OCI-LY1 (cell line): ENCODE measurements around the gene TMEM240.

ENCODE experiments used
- H2AFZ ChIP-seq: fragments of 200-600 bp; sonication (generic), shearing (Covaris generic); 2 replicates; pipeline ENCODE4 v1.6.0; 2014; ENCODE audit warnings: antibody characterized with exemption, mild to moderate bottlenecking, low read length
- H3F3A ChIP-seq: fragments of 200-600 bp; sonication (generic), shearing (Covaris generic); 2 replicates; pipeline ENCODE4 v1.6.0; 2014; ENCODE audit warnings: mild to moderate bottlenecking, antibody characterized with exemption, low read length, moderate library complexity; ENCODE audit not compliant: insufficient read depth
- H3K27ac ChIP-seq: fragments of 200-600 bp; sonication (generic); 2 replicates; pipeline ENCODE4 v1.5.1; 2014; ENCODE audit warnings: low read length, mixed run types, mild to moderate bottlenecking, low read depth; ENCODE audit not compliant: poor library complexity, severe bottlenecking
- H3K27me3 ChIP-seq: fragments of 200-600 bp; sonication (generic); 2 replicates; pipeline ENCODE4 v1.6.0; 2014; ENCODE audit warnings: antibody characterized with exemption, mild to moderate bottlenecking, low read length, moderate library complexity; ENCODE audit not compliant: insufficient read depth
- H3K36me3 ChIP-seq: fragments of 200-600 bp; sonication (generic); 2 replicates; pipeline ENCODE4 v1.6.1; 2014; ENCODE audit warnings: mild to moderate bottlenecking, antibody characterized with exemption, low read length, moderate library complexity, mixed read lengths; ENCODE audit not compliant: insufficient read depth
- H3K4me1 ChIP-seq: fragments of 200-600 bp; sonication (generic); 2 replicates; pipeline ENCODE4 v1.5.1; 2014; ENCODE audit warnings: mild to moderate bottlenecking, low read length, moderate library complexity; ENCODE audit not compliant: insufficient read depth, severe bottlenecking
- H3K4me2 ChIP-seq: fragments of 200-600 bp; sonication (generic), shearing (Covaris generic); 2 replicates; pipeline ENCODE4 v1.6.1; 2014; ENCODE audit warnings: low read length
- H3K4me3 ChIP-seq: fragments of 200-600 bp; sonication (generic); 2 replicates; pipeline ENCODE4 v1.5.1; 2014; ENCODE audit warnings: low read length, low read depth, mild to moderate bottlenecking, mixed read lengths; ENCODE audit not compliant: poor library complexity, severe bottlenecking
- H3K79me2 ChIP-seq: fragments of 200-600 bp; shearing (Covaris generic); 2 replicates; pipeline ENCODE4 v1.6.1; 2016; ENCODE audit warnings: mixed run types, low read length, mixed read lengths; ENCODE audit not compliant: insufficient read depth
- H3K9ac ChIP-seq: fragments of 200-600 bp; sonication (generic), shearing (Covaris generic); 2 replicates; pipeline ENCODE4 v1.6.1; 2014; ENCODE audit warnings: mild to moderate bottlenecking, low read length, mixed read lengths
- H3K9me2 ChIP-seq: fragments of 200-600 bp; sonication (generic), shearing (Covaris generic); 2 replicates; pipeline ENCODE4 v1.6.1; 2014; ENCODE audit warnings: low read depth, mild to moderate bottlenecking, low read length, mixed read lengths
- H3K9me3 ChIP-seq: fragments of 200-600 bp; shearing (Covaris generic); 2 replicates; pipeline ENCODE4 v1.6.1; 2014; ENCODE audit warnings: low read length, mixed read lengths
- H4K20me1 ChIP-seq: fragments of 200-600 bp; sonication (generic), shearing (Covaris generic); 2 replicates; pipeline ENCODE4 v1.6.0; 2016; ENCODE audit warnings: mild to moderate bottlenecking, low read length; ENCODE audit not compliant: insufficient read depth
- EZH2 ChIP-seq: fragments of 200-600 bp; sonication (generic), shearing (Covaris generic); IDR thresholded peaks from 2 replicates; pipeline ENCODE4 v1.8.0; 2017; ENCODE audit warnings: borderline replicate concordance, mixed run types, mild to moderate bottlenecking, antibody characterized with exemption, low read length, moderate library complexity, mixed read lengths
- TF ChIP-seq, protein P1 (sequence below): fragments of 200-600 bp; sonication (generic), shearing (Covaris generic); IDR thresholded peaks from 2 replicates; pipeline ENCODE4 v1.5.1; 2017; ENCODE audit warnings: mild to moderate bottlenecking, antibody characterized with exemption, low read length, moderate library complexity, mixed read lengths

Gene TMEM240

GRCh38 chr1:1538989-1539309 lies 1.5 kb downstream of the TMEM240 start:
- H3K9ac ChIP-seq = no peak overlapping the region
- H3K9me3 ChIP-seq = no peaks in the 10 kb centered on the region
- no peaks in the 10 kb centered on the region for H3K4me1 ChIP-seq
- H3K36me3 ChIP-seq = peaks cover 29% of the 10 kb centered on the region
- H3F3A ChIP-seq = no peaks in the 10 kb centered on the region
- H2AFZ ChIP-seq = no peak overlapping the region
- H3K4me3 ChIP-seq = no peak overlapping the region
- H3K4me2 ChIP-seq = no peak overlapping the region
- TF ChIP-seq, protein P1, sequence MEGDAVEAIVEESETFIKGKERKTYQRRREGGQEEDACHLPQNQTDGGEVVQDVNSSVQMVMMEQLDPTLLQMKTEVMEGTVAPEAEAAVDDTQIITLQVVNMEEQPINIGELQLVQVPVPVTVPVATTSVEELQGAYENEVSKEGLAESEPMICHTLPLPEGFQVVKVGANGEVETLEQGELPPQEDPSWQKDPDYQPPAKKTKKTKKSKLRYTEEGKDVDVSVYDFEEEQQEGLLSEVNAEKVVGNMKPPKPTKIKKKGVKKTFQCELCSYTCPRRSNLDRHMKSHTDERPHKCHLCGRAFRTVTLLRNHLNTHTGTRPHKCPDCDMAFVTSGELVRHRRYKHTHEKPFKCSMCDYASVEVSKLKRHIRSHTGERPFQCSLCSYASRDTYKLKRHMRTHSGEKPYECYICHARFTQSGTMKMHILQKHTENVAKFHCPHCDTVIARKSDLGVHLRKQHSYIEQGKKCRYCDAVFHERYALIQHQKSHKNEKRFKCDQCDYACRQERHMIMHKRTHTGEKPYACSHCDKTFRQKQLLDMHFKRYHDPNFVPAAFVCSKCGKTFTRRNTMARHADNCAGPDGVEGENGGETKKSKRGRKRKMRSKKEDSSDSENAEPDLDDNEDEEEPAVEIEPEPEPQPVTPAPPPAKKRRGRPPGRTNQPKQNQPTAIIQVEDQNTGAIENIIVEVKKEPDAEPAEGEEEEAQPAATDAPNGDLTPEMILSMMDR = no peak
- no peak for TF ChIP-seq EZH2
- H3K27ac ChIP-seq = no peak overlapping the region
- no peaks in the 10 kb centered on the region; the same call in 1 of the 2 replicates for H3K27me3 ChIP-seq
- no peaks in the 10 kb centered on the region for H3K79me2 ChIP-seq
- H4K20me1 ChIP-seq = no peaks in the 10 kb centered on the region
- H3K9me2 ChIP-seq = no peaks in the 10 kb centered on the region

GRCh38 chr1:1538334-1538733 lies 2.1 kb downstream of the TMEM240 start:
- Histone ChIP-seq H3K79me2 (no peaks in the 10 kb centered on the region), H3K4me3 (no peak overlapping the region), H3K9ac (no peak overlapping the region), H3K27me3 (no peaks in the 10 kb centered on the region; the same call in 1 of the 2 replicates), H3K4me1 (no peaks in the 10 kb centered on the region), H3K9me2 (no peaks in the 10 kb centered on the region), H3K27ac (no peak overlapping the region), H3F3A (no peaks in the 10 kb centered on the region), H4K20me1 (no peaks in the 10 kb centered on the region), H3K36me3 (peaks cover 28% of the 10 kb centered on the region), H2AFZ (no peak overlapping the region), H3K9me3 (no peaks in the 10 kb centered on the region), H3K4me2 (no peak overlapping the region)
- TF ChIP-seq, protein P1 = no peak

- H3K79me2 ChIP-seq = no peaks in the 10 kb centered on the region
- H3K4me3 ChIP-seq = no peak overlapping the region
- no peaks in the 10 kb centered on the region for H3K4me1 ChIP-seq
- no peak overlapping the region for H3K27ac ChIP-seq
- no peak overlapping the region for H2AFZ ChIP-seq
- no peak for TF ChIP-seq EZH2
- TF ChIP-seq, protein P1 = no peak
- H4K20me1 ChIP-seq = no peaks in the 10 kb centered on the region
- H3K36me3 ChIP-seq = peaks cover 22% of the 10 kb centered on the region
- no peak overlapping the region for H3K4me2 ChIP-seq
- no peak overlapping the region for H3K9ac ChIP-seq
- no peaks in the 10 kb centered on the region; the same call in 1 of the 2 replicates for H3K27me3 ChIP-seq
- no peaks in the 10 kb centered on the region for H3F3A ChIP-seq
- H3K9me3 ChIP-seq = no peaks in the 10 kb centered on the region
- no peaks in the 10 kb centered on the region for H3K9me2 ChIP-seq
These were observed 2.7 kb downstream of the TMEM240 start for GRCh38 chr1:1537626-1538250.
